Stomach (tissue), 4 donors: Measurements from ENCODE around the gene MDM4.

Experiments
- POLR2A ChIP-seq, 4 donors: fragments of 450-650 bp; IDR thresholded peaks; one replicate each; pipeline ENCODE4 v1.6.1; 2016; ENCODE audit warnings: antibody characterized with exemption in 4 of 4, control low read depth in 2 of 4, mild to moderate bottlenecking in 1 of 4, moderate library complexity in 1 of 4
- POLR2AphosphoS5 ChIP-seq, 3 donors: sonication (generic); formaldehyde crosslinking; IDR thresholded peaks; one replicate each; pipeline ENCODE4 v1.6.1; 2016; ENCODE audit warnings: antibody characterized with exemption in 3 of 3

- TF ChIP-seq POLR2AphosphoS5 (IDR thresholded peaks at IDR 0.05) = no peak
- no peak for TF ChIP-seq POLR2A (IDR thresholded peaks at IDR 0.05)
Observed at GRCh38 chr1:204478921-204479320, 37.3 kb upstream of the MDM4 start.
